Body of pancreas (tissue), 4 donors: Measurements from ENCODE around the gene ESCO1.
"Not testable (repeated sequence)": the region's sequence is repeated elsewhere in the genome, so short reads cannot be mapped to it uniquely, and the experiment has no call there.

Source experiments
- POLR2A ChIP-seq, 3 donors: fragments of 450-650 bp; IDR thresholded peaks; one replicate each; pipeline ENCODE4 v1.6.1; 2016; ENCODE audit warnings: antibody characterized with exemption in 3 of 3, mild to moderate bottlenecking in 2 of 3
- TF ChIP-seq, protein P1 (sequence below), 7 experiments: fragments of 450-650 bp in 4 of 7; fragments of 200-600 bp in 3 of 7; sonication (generic) in 3 of 7; IDR thresholded peaks; one replicate each; pipeline ENCODE4 v1.5.1; 2016 to 2019; ENCODE audit warnings: antibody characterized with exemption in 7 of 7

DNA sequence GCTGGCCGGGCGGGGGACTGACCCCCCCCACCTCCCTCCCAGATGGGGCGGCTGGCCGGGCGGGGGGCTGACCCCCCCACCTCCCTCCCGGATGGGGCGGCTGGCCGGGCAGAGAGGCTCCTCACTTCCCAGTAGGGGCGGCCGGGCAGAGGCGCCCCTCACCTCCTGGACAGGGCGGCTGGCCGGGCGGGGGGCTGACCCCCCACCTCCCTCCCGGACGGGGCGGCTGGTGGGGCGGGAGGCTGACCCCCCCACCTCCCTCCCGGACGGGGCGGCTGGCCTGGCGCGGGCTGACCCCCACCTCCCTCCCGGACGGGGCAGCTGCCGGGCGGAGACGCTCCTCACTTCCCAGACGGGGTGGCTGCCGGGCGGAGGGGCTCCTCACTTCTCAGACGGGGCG is 8.1 kb downstream of the ESCO1 start:
- TF ChIP-seq, protein P1, sequence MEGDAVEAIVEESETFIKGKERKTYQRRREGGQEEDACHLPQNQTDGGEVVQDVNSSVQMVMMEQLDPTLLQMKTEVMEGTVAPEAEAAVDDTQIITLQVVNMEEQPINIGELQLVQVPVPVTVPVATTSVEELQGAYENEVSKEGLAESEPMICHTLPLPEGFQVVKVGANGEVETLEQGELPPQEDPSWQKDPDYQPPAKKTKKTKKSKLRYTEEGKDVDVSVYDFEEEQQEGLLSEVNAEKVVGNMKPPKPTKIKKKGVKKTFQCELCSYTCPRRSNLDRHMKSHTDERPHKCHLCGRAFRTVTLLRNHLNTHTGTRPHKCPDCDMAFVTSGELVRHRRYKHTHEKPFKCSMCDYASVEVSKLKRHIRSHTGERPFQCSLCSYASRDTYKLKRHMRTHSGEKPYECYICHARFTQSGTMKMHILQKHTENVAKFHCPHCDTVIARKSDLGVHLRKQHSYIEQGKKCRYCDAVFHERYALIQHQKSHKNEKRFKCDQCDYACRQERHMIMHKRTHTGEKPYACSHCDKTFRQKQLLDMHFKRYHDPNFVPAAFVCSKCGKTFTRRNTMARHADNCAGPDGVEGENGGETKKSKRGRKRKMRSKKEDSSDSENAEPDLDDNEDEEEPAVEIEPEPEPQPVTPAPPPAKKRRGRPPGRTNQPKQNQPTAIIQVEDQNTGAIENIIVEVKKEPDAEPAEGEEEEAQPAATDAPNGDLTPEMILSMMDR (IDR thresholded peaks at IDR 0.05) = not testable (repeated sequence)
- TF ChIP-seq POLR2A (IDR thresholded peaks at IDR 0.05) = not testable (repeated sequence)
